HepG2 (cell line): ENCODE results near the gene MBTPS1. TPM values are rescaled to one million over a fixed set of nuclear protein-coding genes. Genes with fewer than 3 reads are reported as not detected.

ENCODE experiments used
- HNF1A ChIP-seq, 2 experiments: sonication (generic) in 1 of 2; formaldehyde crosslinking in 1 of 2; IDR thresholded peaks; 2 replicates each; pipeline versions ENCODE4 v1.4.0 to v1.6.1; 2016 to 2020; ENCODE audit warnings: borderline replicate concordance in 1 of 2, low read depth in 1 of 2, mild to moderate bottlenecking in 1 of 2, missing genetic modification reagents in 1 of 2
- KLF11 ChIP-seq: IDR thresholded peaks from 2 replicates; pipeline ENCODE4 v1.6.1; 2016; ENCODE audit warnings: missing compliant biosample characterization
- MAF1 ChIP-seq: sonication (generic); formaldehyde crosslinking; IDR thresholded peaks from 2 replicates; pipeline ENCODE4 v1.5.0; 2020; ENCODE audit warnings: missing genetic modification reagents, borderline replicate concordance
- NFIC ChIP-seq: IDR thresholded peaks from 2 replicates; pipeline ENCODE4 v1.6.1; 2012; ENCODE audit warnings: mild to moderate bottlenecking, low read length, inconsistent platforms
- RAD21 ChIP-seq: fragments of 450-650 bp; formaldehyde crosslinking; IDR thresholded peaks from 2 replicates; pipeline ENCODE4 v1.5.0; 2020; ENCODE audit warnings: mild to moderate bottlenecking
- RBAK ChIP-seq: sonication (generic); formaldehyde crosslinking; IDR thresholded peaks from 2 replicates; pipeline ENCODE4 v1.5.1; 2020; ENCODE audit warnings: mild to moderate bottlenecking, missing genetic modification reagents
- SALL1 ChIP-seq: sonication (generic); formaldehyde crosslinking; IDR thresholded peaks from 2 replicates; pipeline ENCODE4 v1.8.0; 2022; ENCODE audit warnings: mild to moderate bottlenecking, missing genetic modification reagents
- TARDBP ChIP-seq: sonication (generic); formaldehyde crosslinking; IDR thresholded peaks from 2 replicates; pipeline ENCODE4 v1.8.0; 2022; ENCODE audit warnings: mild to moderate bottlenecking, missing genetic modification reagents
- TCF7 ChIP-seq: sonication (generic); IDR thresholded peaks from 2 replicates; pipeline ENCODE4 v1.6.1; 2016; ENCODE audit warnings: antibody characterized with exemption, low read depth
- TFDP2 ChIP-seq: sonication (generic); formaldehyde crosslinking; IDR thresholded peaks from 2 replicates; pipeline ENCODE4 v1.4.0; 2020; ENCODE audit warnings: missing genetic modification reagents
- polyA plus RNA-seq, 8 experiments: library from polyadenylated mRNA; depleted of rRNA in 3 of 8; stranded (reverse) in 7 of 8; unstranded in 1 of 8; fragments of >200 nt; fragmentation: Illumina TruSeq in 4 of 8; extraction: Trizol in 4 of 8; gene quantifications; 2 replicates each; pipeline versions ENCODE4 v1.2.1 to v1.2.3, GENCODE V29; 2011 to 2016; ENCODE audit warnings: low read depth in 4 of 8, missing spikeins in 1 of 8, mixed read lengths in 1 of 8; ENCODE audit not compliant: insufficient read depth in 1 of 8
- total RNA-seq, 5 experiments: library from RNA; depleted of rRNA; stranded (reverse); fragments of >200 nt; fragmentation: Illumina TruSeq; extraction: Trizol; gene quantifications; 2 replicates each; pipeline ENCODE4 v1.2.3, GENCODE V29; 2016; ENCODE audit warnings: low read depth in 1 of 5
- TF ChIP-seq, protein P1 (sequence below): IDR thresholded peaks from 2 replicates; pipeline ENCODE4 v1.6.1; 2016; ENCODE audit warnings: missing biosample characterization, missing genetic modification reagents, low read depth
- TF ChIP-seq, protein P2 (sequence below): sonication (generic); formaldehyde crosslinking; IDR thresholded peaks from 2 replicates; pipeline ENCODE4 v1.5.1; 2020; ENCODE audit warnings: missing genetic modification reagents, mild to moderate bottlenecking, borderline replicate concordance
- TF ChIP-seq, protein P3 (sequence below): sonication (generic); formaldehyde crosslinking; IDR thresholded peaks from 2 replicates; pipeline ENCODE4 v1.4.0; 2020; ENCODE audit warnings: missing genetic modification reagents, mild to moderate bottlenecking, borderline replicate concordance

The MBTPS1 gene
- total and polyA plus RNA-seq, 2 of the 13 experiments (the other 11 are each of a cell fraction or from before 2014, with no cell fraction given): 56.7 to 91.3 TPM

GRCh38 chr16:84096447-84097005 is 20.2 kb downstream of the MBTPS1 start (continued):
- TF ChIP-seq HNF1A (IDR thresholded peaks at IDR 0.05; ENCODE audit: low read depth) (peak; percentile 24; the same call in 1 of the 2 replicates), HNF1A (CRISPR knock-in tag; IDR thresholded peaks at IDR 0.05; ENCODE audit: borderline replicate concordance) (no peak; the same call in 1 of the 2 replicates), NFIC (no peak; the same call in 1 of the 2 replicates), TARDBP (CRISPR knock-in tag) (peak; percentile 82; the same call in 1 of the 2 replicates), TCF7 (peak; percentile 71), RAD21 (0 out of 2 replicates have a peak, but pooled peaks have one; percentile 9), RBAK (CRISPR knock-in tag) (no peak), TFDP2 (no peak), SALL1 (peak; percentile 77), MAF1 (CRISPR knock-in tag) (no peak), KLF11 (CRISPR knock-in tag) (peak; percentile 47; the same call in 1 of the 2 replicates)
- TF ChIP-seq, protein P1, sequence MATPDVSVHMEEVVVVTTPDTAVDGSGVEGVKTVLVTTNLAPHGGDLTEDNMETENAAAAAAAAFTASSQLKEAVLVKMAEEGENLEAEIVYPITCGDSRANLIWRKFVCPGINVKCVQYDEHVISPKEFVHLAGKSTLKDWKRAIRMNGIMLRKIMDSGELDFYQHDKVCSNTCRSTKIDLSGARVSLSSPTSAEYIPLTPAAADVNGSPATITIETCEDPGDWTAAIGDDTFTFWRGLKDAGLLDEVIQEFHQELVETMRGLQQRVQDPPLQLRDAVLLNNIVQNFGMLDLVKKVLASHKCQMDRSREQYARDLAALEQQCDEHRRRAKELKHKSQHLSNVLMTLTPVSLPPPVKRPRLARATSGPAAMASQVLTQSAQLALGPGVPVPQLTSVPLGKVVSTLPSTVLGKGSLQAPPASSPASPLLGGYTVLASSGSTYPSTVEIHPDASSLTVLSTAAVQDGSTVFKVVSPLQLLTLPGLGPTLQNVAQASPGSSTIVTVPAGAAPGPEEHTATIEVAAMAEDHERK (CRISPR knock-in tag): 0 out of 2 replicates have a peak, but pooled peaks have one; percentile 29
- TF ChIP-seq, protein P2, sequence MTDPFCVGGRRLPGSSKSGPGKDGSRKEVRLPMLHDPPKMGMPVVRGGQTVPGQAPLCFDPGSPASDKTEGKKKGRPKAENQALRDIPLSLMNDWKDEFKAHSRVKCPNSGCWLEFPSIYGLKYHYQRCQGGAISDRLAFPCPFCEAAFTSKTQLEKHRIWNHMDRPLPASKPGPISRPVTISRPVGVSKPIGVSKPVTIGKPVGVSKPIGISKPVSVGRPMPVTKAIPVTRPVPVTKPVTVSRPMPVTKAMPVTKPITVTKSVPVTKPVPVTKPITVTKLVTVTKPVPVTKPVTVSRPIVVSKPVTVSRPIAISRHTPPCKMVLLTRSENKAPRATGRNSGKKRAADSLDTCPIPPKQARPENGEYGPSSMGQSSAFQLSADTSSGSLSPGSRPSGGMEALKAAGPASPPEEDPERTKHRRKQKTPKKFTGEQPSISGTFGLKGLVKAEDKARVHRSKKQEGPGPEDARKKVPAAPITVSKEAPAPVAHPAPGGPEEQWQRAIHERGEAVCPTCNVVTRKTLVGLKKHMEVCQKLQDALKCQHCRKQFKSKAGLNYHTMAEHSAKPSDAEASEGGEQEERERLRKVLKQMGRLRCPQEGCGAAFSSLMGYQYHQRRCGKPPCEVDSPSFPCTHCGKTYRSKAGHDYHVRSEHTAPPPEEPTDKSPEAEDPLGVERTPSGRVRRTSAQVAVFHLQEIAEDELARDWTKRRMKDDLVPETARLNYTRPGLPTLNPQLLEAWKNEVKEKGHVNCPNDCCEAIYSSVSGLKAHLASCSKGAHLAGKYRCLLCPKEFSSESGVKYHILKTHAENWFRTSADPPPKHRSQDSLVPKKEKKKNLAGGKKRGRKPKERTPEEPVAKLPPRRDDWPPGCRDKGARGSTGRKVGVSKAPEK: peak; percentile 66; the same call in 1 of the 2 replicates
- TF ChIP-seq, protein P3, sequence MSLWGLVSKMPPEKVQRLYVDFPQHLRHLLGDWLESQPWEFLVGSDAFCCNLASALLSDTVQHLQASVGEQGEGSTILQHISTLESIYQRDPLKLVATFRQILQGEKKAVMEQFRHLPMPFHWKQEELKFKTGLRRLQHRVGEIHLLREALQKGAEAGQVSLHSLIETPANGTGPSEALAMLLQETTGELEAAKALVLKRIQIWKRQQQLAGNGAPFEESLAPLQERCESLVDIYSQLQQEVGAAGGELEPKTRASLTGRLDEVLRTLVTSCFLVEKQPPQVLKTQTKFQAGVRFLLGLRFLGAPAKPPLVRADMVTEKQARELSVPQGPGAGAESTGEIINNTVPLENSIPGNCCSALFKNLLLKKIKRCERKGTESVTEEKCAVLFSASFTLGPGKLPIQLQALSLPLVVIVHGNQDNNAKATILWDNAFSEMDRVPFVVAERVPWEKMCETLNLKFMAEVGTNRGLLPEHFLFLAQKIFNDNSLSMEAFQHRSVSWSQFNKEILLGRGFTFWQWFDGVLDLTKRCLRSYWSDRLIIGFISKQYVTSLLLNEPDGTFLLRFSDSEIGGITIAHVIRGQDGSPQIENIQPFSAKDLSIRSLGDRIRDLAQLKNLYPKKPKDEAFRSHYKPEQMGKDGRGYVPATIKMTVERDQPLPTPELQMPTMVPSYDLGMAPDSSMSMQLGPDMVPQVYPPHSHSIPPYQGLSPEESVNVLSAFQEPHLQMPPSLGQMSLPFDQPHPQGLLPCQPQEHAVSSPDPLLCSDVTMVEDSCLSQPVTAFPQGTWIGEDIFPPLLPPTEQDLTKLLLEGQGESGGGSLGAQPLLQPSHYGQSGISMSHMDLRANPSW (CRISPR knock-in tag): 0 out of 2 replicates have a peak, but pooled peaks have one; percentile 53
